H1 (cell line): ENCODE measurements around the gene SBSN.

Source experiments
- JUN ChIP-seq: IDR thresholded peaks from 2 replicates; pipeline ENCODE4 v1.6.1; 2011; ENCODE audit warnings: low read depth, mild to moderate bottlenecking, improper control_type of control experiment, low read length
- KDM1A ChIP-seq: fragments of 200-600, 300-600 bp; sonication (generic); IDR thresholded peaks from 2 replicates; pipeline ENCODE4 v1.7.1; 2016; ENCODE audit warnings: mild to moderate bottlenecking, low read length, borderline replicate concordance
- MAFK ChIP-seq: IDR thresholded peaks from 2 replicates; pipeline ENCODE4 v1.6.1; 2012; ENCODE audit warnings: low read depth, mild to moderate bottlenecking, improper control_type of control experiment, low read length
- PHF8 ChIP-seq: fragments of 200-600 bp; sonication (generic); conservative IDR thresholded peaks from 2 replicates; pipeline ENCODE4 v1.7.1; 2012; ENCODE audit warnings: low read depth, mild to moderate bottlenecking, inconsistent platforms, low read length, moderate library complexity
- POLR2A ChIP-seq, 2 experiments: IDR thresholded peaks; 1 replicate in 1 of 2; 2 replicates in 1 of 2; pipeline ENCODE4 v1.6.1; 2011; ENCODE audit warnings: low read depth in 2 of 2, low read length in 2 of 2, mild to moderate bottlenecking in 2 of 2; ENCODE audit errors: control extremely low read depth in 1 of 2
- POLR2AphosphoS5 ChIP-seq: IDR thresholded peaks from 2 replicates; pipeline ENCODE4 v1.6.1; 2011; ENCODE audit warnings: low read depth, low read length
- RFX5 ChIP-seq: IDR thresholded peaks from 2 replicates; pipeline ENCODE4 v1.6.1; 2011; ENCODE audit warnings: low read depth, low read length, improper control_type of control experiment, borderline replicate concordance
- SIRT6 ChIP-seq: IDR thresholded peaks from one replicate; pipeline ENCODE4 v1.7.1; 2012; ENCODE audit warnings: low read length, inconsistent platforms
- TAF1 ChIP-seq: IDR thresholded peaks from 2 replicates; pipeline ENCODE4 v1.6.1; 2011; ENCODE audit warnings: mild to moderate bottlenecking, low read depth, low read length
- TCF12 ChIP-seq: IDR thresholded peaks from 2 replicates; pipeline ENCODE4 v1.6.1; 2011; ENCODE audit warnings: low read depth, mild to moderate bottlenecking, low read length
- ZNF274 ChIP-seq: IDR thresholded peaks from 2 replicates; pipeline ENCODE4 v1.7.0; 2012; ENCODE audit warnings: low read length, borderline replicate concordance; ENCODE audit errors: extremely low read depth
- TF ChIP-seq, protein P1 (sequence below): fragments of 300-600 bp; sonication (generic); IDR thresholded peaks from 2 replicates; pipeline ENCODE4 v1.7.1; 2012; ENCODE audit warnings: low read length, moderate library complexity, mild to moderate bottlenecking, inconsistent platforms; ENCODE audit not compliant: insufficient replicate concordance
- TF ChIP-seq, protein P2 (sequence below), 3 experiments: IDR thresholded peaks; 1 replicate in 2 of 3; 2 replicates in 1 of 3; pipeline versions ENCODE4 v1.5.1 to v1.6.1; 2011; ENCODE audit warnings: low read length in 3 of 3, mild to moderate bottlenecking in 3 of 3, inconsistent platforms in 2 of 3, low read depth in 1 of 3, moderate library complexity in 1 of 3; ENCODE audit not compliant: insufficient read depth in 1 of 3; ENCODE audit errors: control extremely low read depth in 1 of 3

DNA sequence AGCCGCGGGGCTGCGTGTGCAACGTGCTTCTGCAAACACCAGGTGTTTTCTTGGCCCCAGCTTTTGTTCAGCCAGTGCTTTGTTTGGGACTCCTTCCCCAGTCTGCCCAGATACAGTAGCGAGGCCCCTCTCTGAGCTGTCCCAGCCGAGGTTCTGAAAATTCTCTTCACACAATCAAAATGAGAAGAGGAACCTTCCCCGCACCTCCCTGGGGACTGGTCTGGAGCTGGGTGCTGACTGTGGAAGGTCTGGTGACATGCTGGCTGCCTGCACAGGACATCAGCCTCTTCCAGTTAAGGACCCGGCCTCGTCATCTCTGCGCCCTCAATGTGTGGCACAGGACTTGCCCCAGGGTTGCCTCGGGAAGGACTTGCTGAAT is 31.2 kb upstream of the SBSN start:
- TF ChIP-seq KDM1A (no peak), PHF8 (no peak), TAF1 (no peak), RFX5 (no peak), ZNF274 (no peak), POLR2AphosphoS5 (no peak), MAFK (no peak), TCF12 (no peak), JUN (no peak), POLR2A (IDR thresholded peaks at IDR 0.05; ENCODE audit: control extremely low read depth in 1 of 2, low read depth in 2 of 2, low read length in 2 of 2) (no peak), SIRT6 (no peak)
- TF ChIP-seq, protein P1, sequence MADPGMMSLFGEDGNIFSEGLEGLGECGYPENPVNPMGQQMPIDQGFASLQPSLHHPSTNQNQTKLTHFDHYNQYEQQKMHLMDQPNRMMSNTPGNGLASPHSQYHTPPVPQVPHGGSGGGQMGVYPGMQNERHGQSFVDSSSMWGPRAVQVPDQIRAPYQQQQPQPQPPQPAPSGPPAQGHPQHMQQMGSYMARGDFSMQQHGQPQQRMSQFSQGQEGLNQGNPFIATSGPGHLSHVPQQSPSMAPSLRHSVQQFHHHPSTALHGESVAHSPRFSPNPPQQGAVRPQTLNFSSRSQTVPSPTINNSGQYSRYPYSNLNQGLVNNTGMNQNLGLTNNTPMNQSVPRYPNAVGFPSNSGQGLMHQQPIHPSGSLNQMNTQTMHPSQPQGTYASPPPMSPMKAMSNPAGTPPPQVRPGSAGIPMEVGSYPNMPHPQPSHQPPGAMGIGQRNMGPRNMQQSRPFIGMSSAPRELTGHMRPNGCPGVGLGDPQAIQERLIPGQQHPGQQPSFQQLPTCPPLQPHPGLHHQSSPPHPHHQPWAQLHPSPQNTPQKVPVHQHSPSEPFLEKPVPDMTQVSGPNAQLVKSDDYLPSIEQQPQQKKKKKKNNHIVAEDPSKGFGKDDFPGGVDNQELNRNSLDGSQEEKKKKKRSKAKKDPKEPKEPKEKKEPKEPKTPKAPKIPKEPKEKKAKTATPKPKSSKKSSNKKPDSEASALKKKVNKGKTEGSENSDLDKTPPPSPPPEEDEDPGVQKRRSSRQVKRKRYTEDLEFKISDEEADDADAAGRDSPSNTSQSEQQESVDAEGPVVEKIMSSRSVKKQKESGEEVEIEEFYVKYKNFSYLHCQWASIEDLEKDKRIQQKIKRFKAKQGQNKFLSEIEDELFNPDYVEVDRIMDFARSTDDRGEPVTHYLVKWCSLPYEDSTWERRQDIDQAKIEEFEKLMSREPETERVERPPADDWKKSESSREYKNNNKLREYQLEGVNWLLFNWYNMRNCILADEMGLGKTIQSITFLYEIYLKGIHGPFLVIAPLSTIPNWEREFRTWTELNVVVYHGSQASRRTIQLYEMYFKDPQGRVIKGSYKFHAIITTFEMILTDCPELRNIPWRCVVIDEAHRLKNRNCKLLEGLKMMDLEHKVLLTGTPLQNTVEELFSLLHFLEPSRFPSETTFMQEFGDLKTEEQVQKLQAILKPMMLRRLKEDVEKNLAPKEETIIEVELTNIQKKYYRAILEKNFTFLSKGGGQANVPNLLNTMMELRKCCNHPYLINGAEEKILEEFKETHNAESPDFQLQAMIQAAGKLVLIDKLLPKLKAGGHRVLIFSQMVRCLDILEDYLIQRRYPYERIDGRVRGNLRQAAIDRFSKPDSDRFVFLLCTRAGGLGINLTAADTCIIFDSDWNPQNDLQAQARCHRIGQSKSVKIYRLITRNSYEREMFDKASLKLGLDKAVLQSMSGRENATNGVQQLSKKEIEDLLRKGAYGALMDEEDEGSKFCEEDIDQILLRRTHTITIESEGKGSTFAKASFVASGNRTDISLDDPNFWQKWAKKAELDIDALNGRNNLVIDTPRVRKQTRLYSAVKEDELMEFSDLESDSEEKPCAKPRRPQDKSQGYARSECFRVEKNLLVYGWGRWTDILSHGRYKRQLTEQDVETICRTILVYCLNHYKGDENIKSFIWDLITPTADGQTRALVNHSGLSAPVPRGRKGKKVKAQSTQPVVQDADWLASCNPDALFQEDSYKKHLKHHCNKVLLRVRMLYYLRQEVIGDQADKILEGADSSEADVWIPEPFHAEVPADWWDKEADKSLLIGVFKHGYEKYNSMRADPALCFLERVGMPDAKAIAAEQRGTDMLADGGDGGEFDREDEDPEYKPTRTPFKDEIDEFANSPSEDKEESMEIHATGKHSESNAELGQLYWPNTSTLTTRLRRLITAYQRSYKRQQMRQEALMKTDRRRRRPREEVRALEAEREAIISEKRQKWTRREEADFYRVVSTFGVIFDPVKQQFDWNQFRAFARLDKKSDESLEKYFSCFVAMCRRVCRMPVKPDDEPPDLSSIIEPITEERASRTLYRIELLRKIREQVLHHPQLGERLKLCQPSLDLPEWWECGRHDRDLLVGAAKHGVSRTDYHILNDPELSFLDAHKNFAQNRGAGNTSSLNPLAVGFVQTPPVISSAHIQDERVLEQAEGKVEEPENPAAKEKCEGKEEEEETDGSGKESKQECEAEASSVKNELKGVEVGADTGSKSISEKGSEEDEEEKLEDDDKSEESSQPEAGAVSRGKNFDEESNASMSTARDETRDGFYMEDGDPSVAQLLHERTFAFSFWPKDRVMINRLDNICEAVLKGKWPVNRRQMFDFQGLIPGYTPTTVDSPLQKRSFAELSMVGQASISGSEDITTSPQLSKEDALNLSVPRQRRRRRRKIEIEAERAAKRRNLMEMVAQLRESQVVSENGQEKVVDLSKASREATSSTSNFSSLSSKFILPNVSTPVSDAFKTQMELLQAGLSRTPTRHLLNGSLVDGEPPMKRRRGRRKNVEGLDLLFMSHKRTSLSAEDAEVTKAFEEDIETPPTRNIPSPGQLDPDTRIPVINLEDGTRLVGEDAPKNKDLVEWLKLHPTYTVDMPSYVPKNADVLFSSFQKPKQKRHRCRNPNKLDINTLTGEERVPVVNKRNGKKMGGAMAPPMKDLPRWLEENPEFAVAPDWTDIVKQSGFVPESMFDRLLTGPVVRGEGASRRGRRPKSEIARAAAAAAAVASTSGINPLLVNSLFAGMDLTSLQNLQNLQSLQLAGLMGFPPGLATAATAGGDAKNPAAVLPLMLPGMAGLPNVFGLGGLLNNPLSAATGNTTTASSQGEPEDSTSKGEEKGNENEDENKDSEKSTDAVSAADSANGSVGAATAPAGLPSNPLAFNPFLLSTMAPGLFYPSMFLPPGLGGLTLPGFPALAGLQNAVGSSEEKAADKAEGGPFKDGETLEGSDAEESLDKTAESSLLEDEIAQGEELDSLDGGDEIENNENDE, result no peak
- TF ChIP-seq, protein P2, sequence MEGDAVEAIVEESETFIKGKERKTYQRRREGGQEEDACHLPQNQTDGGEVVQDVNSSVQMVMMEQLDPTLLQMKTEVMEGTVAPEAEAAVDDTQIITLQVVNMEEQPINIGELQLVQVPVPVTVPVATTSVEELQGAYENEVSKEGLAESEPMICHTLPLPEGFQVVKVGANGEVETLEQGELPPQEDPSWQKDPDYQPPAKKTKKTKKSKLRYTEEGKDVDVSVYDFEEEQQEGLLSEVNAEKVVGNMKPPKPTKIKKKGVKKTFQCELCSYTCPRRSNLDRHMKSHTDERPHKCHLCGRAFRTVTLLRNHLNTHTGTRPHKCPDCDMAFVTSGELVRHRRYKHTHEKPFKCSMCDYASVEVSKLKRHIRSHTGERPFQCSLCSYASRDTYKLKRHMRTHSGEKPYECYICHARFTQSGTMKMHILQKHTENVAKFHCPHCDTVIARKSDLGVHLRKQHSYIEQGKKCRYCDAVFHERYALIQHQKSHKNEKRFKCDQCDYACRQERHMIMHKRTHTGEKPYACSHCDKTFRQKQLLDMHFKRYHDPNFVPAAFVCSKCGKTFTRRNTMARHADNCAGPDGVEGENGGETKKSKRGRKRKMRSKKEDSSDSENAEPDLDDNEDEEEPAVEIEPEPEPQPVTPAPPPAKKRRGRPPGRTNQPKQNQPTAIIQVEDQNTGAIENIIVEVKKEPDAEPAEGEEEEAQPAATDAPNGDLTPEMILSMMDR (IDR thresholded peaks at IDR 0.05; ENCODE audit: control extremely low read depth in 1 of 3, insufficient read depth in 1 of 3, low read depth in 1 of 3, low read length in 3 of 3), result no peak
